AG09319 (cell line): ENCODE measurements around the gene MPEG1.

Experiments
- DNase-seq: peaks from one replicate; pipeline ENCODE4 v3.0.0-alpha.2; 2010; ENCODE audit warnings: low read depth; ENCODE audit errors: extremely low read depth
- TF ChIP-seq, protein P1 (sequence below): IDR thresholded peaks from 2 replicates; pipeline ENCODE4 v1.5.1; 2011; ENCODE audit warnings: low read depth, mild to moderate bottlenecking, inconsistent platforms, low read length, moderate library complexity

Gene MPEG1

DNA sequence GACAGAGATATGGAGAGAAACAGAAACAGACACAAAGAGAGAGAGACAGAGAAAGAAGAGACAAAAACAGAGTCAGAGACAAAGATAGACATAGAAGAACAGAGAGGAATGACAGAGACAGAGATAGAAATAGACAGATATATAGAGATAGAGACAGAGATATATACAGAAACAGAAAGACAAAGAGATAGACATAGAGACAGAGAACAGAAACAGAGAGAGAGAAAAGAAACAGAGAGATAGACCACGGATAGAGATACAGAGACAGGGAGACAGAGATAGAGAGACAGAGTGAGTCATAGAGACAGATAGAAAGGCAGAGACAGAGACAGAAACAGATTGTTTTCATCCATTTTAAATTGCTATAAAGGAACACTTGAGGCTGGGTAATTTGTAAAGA, 12.3 kb upstream of the MPEG1 start:
- TF ChIP-seq, protein P1, sequence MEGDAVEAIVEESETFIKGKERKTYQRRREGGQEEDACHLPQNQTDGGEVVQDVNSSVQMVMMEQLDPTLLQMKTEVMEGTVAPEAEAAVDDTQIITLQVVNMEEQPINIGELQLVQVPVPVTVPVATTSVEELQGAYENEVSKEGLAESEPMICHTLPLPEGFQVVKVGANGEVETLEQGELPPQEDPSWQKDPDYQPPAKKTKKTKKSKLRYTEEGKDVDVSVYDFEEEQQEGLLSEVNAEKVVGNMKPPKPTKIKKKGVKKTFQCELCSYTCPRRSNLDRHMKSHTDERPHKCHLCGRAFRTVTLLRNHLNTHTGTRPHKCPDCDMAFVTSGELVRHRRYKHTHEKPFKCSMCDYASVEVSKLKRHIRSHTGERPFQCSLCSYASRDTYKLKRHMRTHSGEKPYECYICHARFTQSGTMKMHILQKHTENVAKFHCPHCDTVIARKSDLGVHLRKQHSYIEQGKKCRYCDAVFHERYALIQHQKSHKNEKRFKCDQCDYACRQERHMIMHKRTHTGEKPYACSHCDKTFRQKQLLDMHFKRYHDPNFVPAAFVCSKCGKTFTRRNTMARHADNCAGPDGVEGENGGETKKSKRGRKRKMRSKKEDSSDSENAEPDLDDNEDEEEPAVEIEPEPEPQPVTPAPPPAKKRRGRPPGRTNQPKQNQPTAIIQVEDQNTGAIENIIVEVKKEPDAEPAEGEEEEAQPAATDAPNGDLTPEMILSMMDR: no peak
- DNase-seq: no peak

DNA sequence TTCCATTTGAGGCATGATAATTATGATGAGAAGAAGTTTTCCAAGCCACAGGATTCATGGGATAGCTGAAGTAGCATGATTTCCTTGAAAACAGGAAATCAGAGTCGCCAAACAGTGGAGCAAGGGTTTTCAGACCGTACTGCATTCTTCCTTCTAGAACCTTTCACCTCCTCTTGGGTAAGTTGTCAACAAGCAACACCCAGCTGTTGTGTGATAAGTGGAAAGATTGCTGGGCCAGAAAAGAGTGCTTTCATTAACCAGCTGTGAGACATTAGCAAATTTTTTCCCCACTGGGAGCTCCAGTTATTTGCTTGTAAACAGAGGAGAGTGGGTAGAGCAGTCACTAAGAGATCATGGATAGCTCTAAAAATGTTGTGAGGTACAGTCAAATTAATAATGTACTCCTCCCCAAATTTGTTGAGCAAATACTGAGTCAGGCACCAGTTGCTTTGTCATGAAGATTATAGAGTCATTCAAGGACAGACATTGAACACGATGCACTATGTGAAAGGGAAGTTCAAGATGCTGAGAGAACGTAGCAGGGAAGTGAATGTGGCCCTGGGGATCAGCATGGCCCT, 11.7 kb upstream of the MPEG1 start:
- TF ChIP-seq, protein P1: no peak
- DNase-seq: no peak

DNA sequence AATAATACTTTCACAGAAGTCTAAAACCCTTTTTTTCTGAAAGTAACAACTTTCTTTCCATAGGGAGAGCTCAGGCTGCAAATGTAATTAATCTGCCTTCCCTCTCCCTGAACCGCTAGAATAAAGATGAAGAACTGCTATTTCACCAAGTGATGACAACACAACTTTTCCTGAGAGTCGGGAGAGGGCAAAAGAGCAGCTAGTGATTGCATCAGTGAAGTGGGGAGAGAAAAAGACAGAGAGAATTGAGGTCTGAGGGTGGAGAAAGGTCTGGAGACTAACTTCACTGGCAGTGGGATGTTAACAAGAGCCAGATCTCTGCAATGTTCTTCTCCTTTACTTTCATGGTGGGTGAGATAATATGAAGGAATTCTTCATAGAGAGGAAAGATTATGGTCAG, 10.9 kb upstream of the MPEG1 start:
- no peak for DNase-seq
- TF ChIP-seq, protein P1: no peak

DNA sequence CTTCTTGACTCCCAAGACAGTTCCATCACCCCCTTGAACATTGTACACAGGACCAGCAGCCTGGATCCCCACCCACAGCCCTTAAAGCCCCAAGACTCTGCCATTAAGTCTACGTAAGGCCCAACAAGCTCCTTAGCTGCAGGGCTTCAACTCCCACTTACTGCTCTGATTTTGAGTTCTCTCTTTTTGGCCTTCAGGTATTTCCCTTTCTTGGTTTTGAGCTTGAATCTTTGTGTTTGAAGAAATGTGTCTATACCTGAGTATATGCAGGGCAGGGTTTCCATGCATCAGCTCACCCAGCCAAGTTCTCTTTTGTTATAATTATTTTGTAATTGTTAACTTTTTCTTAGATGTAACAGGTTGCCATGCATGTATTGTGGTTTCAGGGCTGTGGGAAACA, 10.4 kb upstream of the MPEG1 start:
- TF ChIP-seq, protein P1: no peak
- DNase-seq: no peak

DNA sequence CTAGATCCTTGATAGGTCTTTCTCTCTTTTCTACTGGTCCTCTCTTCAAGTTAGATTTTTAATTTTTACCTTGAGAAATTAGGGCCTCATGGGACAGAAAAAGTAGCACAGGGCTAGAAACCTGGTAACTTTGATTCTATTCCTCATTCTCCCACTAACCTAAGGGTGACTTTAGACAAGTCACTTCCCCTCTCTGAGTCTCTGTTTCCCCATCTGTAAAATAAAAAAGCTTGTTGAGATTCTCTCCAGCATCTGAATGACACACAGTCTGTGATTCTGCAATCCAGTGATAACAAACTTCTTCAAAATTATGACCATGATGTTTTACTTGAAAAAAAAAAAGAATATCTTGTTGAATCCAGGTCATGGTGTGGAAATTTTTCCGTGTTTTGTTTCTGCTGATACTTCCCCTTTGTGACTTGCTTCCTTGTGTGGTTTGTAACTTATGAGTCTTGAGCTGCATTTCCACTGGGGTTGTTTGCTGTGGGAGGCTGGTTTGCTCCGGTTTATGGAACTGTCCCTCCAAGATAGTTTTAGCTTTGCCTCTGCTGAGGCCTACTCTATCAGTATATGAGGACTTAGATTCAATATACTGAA, 9.8 kb upstream of the MPEG1 start:
- TF ChIP-seq, protein P1: no peak
- no peak for DNase-seq

DNA sequence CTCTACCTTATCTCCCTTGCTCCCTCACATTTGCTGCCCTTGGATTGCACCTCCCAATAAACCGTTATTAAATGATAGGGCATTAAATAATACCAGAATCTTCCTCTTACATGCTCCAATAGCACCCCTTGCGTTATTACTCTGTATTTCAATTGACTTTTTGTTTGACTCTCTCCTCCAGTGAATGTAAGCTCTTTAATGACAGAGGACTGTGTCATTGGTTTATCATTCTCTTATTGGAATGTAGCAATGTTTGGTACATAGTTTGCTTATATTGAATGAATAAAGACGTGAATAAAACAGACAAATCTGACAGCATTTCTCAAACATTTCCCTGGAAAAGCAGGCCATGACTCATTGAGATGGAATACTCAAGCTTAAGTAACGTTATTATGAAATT, 8.7 kb upstream of the MPEG1 start:
- TF ChIP-seq, protein P1: peak; percentile 22
- DNase-seq: peak; percentile 40

DNA sequence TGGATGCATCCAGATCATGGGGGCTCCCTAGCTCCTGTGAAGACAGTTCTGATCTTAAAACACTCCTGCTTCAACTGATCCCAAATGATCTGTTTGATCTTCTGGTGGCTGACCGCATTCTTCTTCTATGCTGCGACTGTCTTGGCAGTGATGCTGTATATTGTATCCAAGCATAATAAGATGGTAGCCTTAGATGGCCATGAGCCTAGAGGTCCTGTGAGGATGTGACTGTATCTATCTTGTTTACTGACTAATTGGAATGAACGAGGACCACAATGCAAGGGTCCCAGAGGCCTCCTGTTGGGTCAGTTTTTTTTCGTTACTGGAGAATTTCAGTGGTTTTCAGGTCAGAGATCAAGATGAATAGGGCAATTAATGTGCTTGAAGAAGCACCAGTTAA, 7.1 kb upstream of the MPEG1 start:
- DNase-seq: no peak

More for the DNA sequence above, 7.1 kb upstream of the MPEG1 start:
- TF ChIP-seq, protein P1: no peak
